ENCODE results near the gene MIPOL1. TPM values are rescaled to one million over a fixed set of nuclear protein-coding genes. Genes with fewer than 3 reads are reported as not detected.
"Not testable (repeated sequence)": the region's sequence is repeated elsewhere in the genome, so short reads cannot be mapped to it uniquely, and the experiment has no call there.

Gene MIPOL1
- total RNA-seq, 1 experiment from 2014 or later: 15.4 TPM

- ChIA-PET POLR2A (no interaction called here), RAD21 (ENCODE audit: low non-redundant PET in 1 of 2, low total read pairs in 2 of 2, uncharacterized antibody in 2 of 2, unreplicated experiment in 2 of 2) (no interaction called here), CTCF (interaction anchor here (3.9 kb wide), 1 partner anchor 10 kb away, joined by 31 read pairs; no protein-coding TSS in a partner anchor)
- no peaks in the 10 kb centered on the region for H3K79me2 ChIP-seq (ENCODE audit: insufficient read depth, low read length)
- no TSS peak for BruUV-seq (replicated peaks)
- H3K9me2 ChIP-seq (ENCODE audit: insufficient read depth): no peaks in the 10 kb centered on the region
- TF ChIP-seq ZBTB33 (IDR thresholded peaks at IDR 0.05; ENCODE audit: extremely low read depth, insufficient replicate concordance, low read length) (no peak), ZNF274 (IDR thresholded peaks at IDR 0.05; ENCODE audit: low read depth, low read length) (no peak), ELF1 (IDR thresholded peaks at IDR 0.05; ENCODE audit: borderline replicate concordance, low read depth) (no peak), MAX (IDR thresholded peaks at IDR 0.05) (no peak), JUND (IDR thresholded peaks at IDR 0.05) (no peak), POLR2AphosphoS5 (IDR thresholded peaks at IDR 0.05; ENCODE audit: low read depth, low read length) (no peak), ZFX (IDR thresholded peaks at IDR 0.05) (no peak)
- peaks cover 0 to 6% of the 10 kb centered on the region in 2 experiments; a peak in 1 of 4 replicates for H3K9me3 ChIP-seq (ENCODE audit: control insufficient read depth in 1 of 2, insufficient read depth in 1 of 2, low read depth in 1 of 2, low read length in 2 of 2)
- intact Hi-C loops (cut with micrococcal nuclease): no loop called here
- H3K4me2 ChIP-seq (ENCODE audit: low read length): no peak overlapping the region
- H3K27me3 ChIP-seq (ENCODE audit: insufficient read depth, low read length): no peaks in the 10 kb centered on the region
- H3K4me3 ChIP-seq (replicated peaks in 1 of 2; ENCODE audit: low read depth in 1 of 2, low read length in 2 of 2): no peak overlapping the region
- H4K20me1 ChIP-seq (ENCODE audit: insufficient read depth): no peaks in the 10 kb centered on the region
- H3K9ac ChIP-seq (ENCODE audit: low read length): no peak overlapping the region
- ATAC-seq: no peak
- DNase-seq (ENCODE audit: low read depth, low spot score): no peak
- no peak overlapping the region for H3K27ac ChIP-seq (ENCODE audit: low read depth, low read length)
- no peak overlapping the region for H2AFZ ChIP-seq (ENCODE audit: low read depth, low read length, poor library complexity, severe bottlenecking)
- H3K4me1 ChIP-seq (ENCODE audit: control insufficient read depth in 1 of 2, insufficient read depth in 2 of 2, low read length in 2 of 2): peaks cover 0 to 2% of the 10 kb centered on the region in 2 experiments; a peak in 2 of 4 replicates
- no peaks in the 10 kb centered on the region for H3K36me3 ChIP-seq (ENCODE audit: control insufficient read depth in 1 of 2, insufficient read depth in 2 of 2, low read length in 2 of 2)
Measured at GRCh38 chr14:37221073-37221472, 23.3 kb downstream of the MIPOL1 start.

GRCh38 chr14:37223947-37224474 is 26.3 kb downstream of the MIPOL1 start:
- Histone ChIP-seq H3K9me2 (ENCODE audit: insufficient read depth) (no peaks in the 10 kb centered on the region), H3K27me3 (ENCODE audit: insufficient read depth, low read length) (no peaks in the 10 kb centered on the region), H3K4me1 (ENCODE audit: control insufficient read depth in 1 of 2, insufficient read depth in 2 of 2, low read length in 2 of 2) (peaks cover 0 to under 1% of the 10 kb centered on the region in 2 experiments; a peak in 2 of 4 replicates), H4K20me1 (ENCODE audit: insufficient read depth) (no peaks in the 10 kb centered on the region), H3K9me3 (ENCODE audit: control insufficient read depth in 1 of 2, insufficient read depth in 1 of 2, low read depth in 1 of 2, low read length in 2 of 2) (peaks cover 0 to 6% of the 10 kb centered on the region in 2 experiments; a peak in 1 of 4 replicates), H3K4me2 (ENCODE audit: low read length) (no peak overlapping the region), H3K79me2 (ENCODE audit: insufficient read depth, low read length) (no peaks in the 10 kb centered on the region), H2AFZ (ENCODE audit: low read depth, low read length, poor library complexity, severe bottlenecking) (no peak overlapping the region), H3K9ac (ENCODE audit: low read length) (no peak overlapping the region), H3K27ac (ENCODE audit: low read depth, low read length) (no peak overlapping the region), H3K36me3 (ENCODE audit: control insufficient read depth in 1 of 2, insufficient read depth in 2 of 2, low read length in 2 of 2) (no peaks in the 10 kb centered on the region), H3K4me3 (replicated peaks in 1 of 2; ENCODE audit: low read depth in 1 of 2, low read length in 2 of 2) (no peak overlapping the region)
- intact Hi-C loops (cut with micrococcal nuclease): no loop called here
- TF ChIP-seq RAD21 (IDR thresholded peaks at IDR 0.05; ENCODE audit: low read depth): no peak
- TF ChIP-seq SP1 (IDR thresholded peaks at IDR 0.05; ENCODE audit: low read depth): no peak
- no peak for TF ChIP-seq EZH2phosphoT487 (IDR thresholded peaks at IDR 0.05; ENCODE audit: borderline replicate concordance)
- TF ChIP-seq SRF (IDR thresholded peaks at IDR 0.05; ENCODE audit: low read depth): no peak
- no peak for TF ChIP-seq EGR1 (IDR thresholded peaks at IDR 0.05; ENCODE audit: low read depth)
- no peak for TF ChIP-seq ZFX (IDR thresholded peaks at IDR 0.05)
- no peak for TF ChIP-seq CBX3 (IDR thresholded peaks at IDR 0.05; ENCODE audit: low read depth)
- no peak for TF ChIP-seq SIN3A (IDR thresholded peaks at IDR 0.05; ENCODE audit: low read depth)
- RAD21 ChIA-PET (ENCODE audit: low non-redundant PET in 1 of 2, low total read pairs in 2 of 2, uncharacterized antibody in 2 of 2, unreplicated experiment in 2 of 2): no interaction called here
- POLR2A ChIA-PET: no interaction called here
- CTCF ChIA-PET: no interaction called here
- ATAC-seq: no peak
- no peak for DNase-seq (ENCODE audit: low read depth, low spot score)
- no TSS peak for BruUV-seq (replicated peaks)

- intact Hi-C loops (cut with micrococcal nuclease); BruUV-seq (replicated peaks); H3K4me3 ChIP-seq (replicated peaks in 1 of 2; ENCODE audit: low read depth in 1 of 2, low read length in 2 of 2): not testable (repeated sequence)
Measured at GRCh38 chr14:37225668-37226067, 27.9 kb downstream of the MIPOL1 start.

More at GRCh38 chr14:37225668-37226067, 27.9 kb downstream of the MIPOL1 start:
- H3K9me2 ChIP-seq (ENCODE audit: insufficient read depth); H2AFZ ChIP-seq (ENCODE audit: low read depth, low read length, poor library complexity, severe bottlenecking); POLR2A ChIA-PET; H4K20me1 ChIP-seq (ENCODE audit: insufficient read depth); RAD21 ChIA-PET (ENCODE audit: low non-redundant PET in 1 of 2, low total read pairs in 2 of 2, uncharacterized antibody in 2 of 2, unreplicated experiment in 2 of 2); H3K9ac ChIP-seq (ENCODE audit: low read length); H3K4me2 ChIP-seq (ENCODE audit: low read length); H3K4me1 ChIP-seq (ENCODE audit: control insufficient read depth in 1 of 2, insufficient read depth in 2 of 2, low read length in 2 of 2); H3K79me2 ChIP-seq (ENCODE audit: insufficient read depth, low read length); H3K36me3 ChIP-seq (ENCODE audit: control insufficient read depth in 1 of 2, insufficient read depth in 2 of 2, low read length in 2 of 2); CTCF ChIA-PET; H3K27ac ChIP-seq (ENCODE audit: low read depth, low read length); H3K27me3 ChIP-seq (ENCODE audit: insufficient read depth, low read length); H3K9me3 ChIP-seq (ENCODE audit: control insufficient read depth in 1 of 2, insufficient read depth in 1 of 2, low read depth in 1 of 2, low read length in 2 of 2); DNase-seq (ENCODE audit: low read depth, low spot score); ATAC-seq: not testable (repeated sequence)

Data from HCT116 (cell line).